GM21360 (cell line): Measurements from ENCODE around the gene CORIN.
"Not testable (repeated sequence)": the region's sequence is repeated elsewhere in the genome, so short reads cannot be mapped to it uniquely, and the experiment has no call there.

ENCODE experiments used
- ATAC-seq: cut with Tn5 transposase; IDR thresholded peaks from one replicate; pipeline ENCODE4 v1.9.1; 2021; ENCODE audit warnings: mild to moderate bottlenecking, moderate library complexity; ENCODE audit not compliant: unreplicated experiment

The CORIN gene

DNA sequence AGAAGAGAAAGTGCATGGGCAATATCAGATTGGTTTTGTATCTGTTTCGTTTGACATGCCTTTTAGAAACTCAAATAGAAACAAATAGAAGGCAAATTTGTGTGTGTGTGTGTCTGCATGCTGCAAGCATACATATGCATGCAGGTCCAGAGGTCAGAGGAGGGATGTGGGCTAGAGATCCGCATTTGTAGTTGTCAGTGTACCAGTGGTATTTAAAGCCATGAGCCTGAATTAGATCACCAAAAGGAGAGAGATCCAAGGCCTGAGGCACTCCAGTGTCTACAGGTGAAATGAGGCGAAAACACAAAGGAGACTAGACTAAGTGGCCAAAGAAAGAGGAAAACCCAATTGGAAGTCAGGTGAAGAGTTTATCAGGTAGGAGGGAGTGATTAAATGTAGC is 106.7 kb downstream of the CORIN start:
- no peak for ATAC-seq

DNA sequence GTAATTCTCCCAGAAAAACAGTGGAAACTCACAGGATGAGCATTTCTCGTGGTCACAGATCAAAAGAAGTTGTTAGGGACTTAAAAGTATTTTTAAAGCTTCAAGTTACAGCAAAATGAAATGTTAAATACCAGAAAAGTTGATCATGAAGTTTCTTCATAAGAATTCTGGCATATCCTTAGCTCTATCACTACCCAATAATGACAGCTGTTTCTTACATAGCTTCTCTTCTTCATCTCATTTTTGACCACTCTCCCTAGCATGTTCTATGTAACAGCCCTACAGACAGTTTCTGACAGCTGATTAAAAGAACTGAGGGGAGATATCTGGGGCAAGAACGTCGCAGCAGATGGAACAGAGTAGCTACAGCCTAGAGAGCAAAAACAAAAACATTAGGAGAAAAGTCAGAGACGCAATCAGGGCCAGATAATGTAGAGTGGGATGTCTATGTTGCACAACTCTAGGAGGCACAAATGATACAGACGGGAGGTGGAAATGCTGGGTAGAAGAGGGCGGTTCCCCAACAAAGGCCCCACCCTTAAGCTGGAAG is 108.7 kb downstream of the CORIN start:
- ATAC-seq, result no peak

DNA sequence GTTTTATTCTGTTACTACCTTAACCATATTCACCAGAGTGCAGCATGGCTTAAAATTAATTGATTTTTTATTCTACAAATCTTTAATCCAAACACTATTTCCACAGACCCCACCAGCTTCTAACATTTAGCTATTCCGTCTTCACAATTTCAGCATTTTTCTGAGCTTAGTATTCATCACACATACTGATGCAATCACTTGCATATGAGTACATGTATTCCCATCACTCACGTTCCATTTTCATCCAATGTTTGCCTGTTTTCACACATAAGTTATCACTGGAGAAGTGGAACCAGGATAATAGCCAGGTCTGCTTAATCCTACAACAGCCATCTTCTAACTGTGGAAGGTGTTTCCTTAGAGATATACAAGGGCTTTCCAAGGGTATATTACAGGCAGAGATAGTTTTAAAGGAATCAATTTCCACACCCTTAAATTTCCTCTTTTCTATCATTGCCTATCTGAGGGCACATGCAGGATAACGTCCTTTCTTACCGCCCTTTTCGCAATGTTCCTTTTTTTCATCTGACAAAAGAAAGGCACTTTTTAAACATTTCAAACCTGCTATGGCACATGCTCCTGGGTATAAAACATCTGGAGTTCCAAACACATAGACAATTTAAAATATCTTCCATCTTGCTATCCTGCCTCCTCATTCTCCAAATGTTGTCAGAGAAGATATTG is 115.8 kb downstream of the CORIN start:
- no peak for ATAC-seq

DNA sequence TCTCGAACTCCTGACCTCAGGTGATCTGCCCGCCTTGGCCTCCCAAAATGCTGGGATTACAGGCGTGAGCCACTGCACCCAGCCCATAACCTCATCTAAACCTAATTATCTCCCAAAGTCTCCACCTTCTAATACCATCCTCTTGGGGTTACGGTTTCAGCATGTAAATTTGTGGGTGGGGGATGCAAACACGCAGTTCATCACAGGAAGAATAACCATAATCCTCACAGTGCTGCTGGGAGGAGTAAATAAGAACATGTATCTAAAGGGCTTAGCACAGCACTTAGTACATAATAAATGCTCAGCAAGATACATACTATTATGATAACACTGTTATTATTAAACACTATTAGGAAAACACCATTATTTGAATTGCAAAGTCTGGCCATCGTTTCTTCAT is 116.4 kb downstream of the CORIN start:
- no peak for ATAC-seq

DNA sequence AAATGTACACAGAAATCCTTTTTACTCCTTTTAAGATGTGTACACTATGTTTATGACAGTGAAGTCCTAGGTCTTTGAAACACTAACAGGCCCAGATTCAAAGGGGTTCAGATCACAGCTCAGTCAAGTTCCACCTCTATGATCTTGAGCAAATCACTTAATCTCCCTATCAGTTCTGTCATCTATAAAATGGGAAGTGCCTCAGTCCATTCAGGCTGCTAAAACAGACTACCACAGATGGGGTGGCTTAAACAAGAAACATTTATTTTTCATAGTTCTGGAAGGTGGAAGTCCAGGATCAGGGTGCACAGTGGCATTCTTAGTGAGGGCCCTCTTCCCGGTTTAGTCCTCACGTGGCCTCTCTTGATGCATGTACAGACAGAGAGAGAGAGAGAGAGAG is 117.1 kb downstream of the CORIN start:
- no peak for ATAC-seq

DNA sequence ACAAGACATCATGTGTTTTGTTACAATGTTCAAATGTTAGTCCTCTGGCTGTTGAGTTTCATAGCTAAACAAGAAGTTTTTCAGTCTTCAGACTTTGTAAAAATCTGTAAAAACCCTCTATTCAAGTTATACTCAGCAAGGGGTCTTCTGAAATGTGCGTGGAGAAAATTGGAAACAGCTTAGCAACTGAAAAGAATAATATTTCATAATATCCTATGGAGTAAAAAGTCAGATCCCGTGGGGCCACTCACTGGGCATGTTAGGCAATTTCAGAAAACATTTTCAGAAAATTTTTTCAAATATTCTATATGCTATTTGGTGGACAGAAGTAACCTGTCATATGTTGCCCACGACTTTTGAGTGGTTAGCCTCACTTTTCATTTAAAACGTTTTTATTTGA is 118.3 kb downstream of the CORIN start:
- no peak for ATAC-seq

DNA sequence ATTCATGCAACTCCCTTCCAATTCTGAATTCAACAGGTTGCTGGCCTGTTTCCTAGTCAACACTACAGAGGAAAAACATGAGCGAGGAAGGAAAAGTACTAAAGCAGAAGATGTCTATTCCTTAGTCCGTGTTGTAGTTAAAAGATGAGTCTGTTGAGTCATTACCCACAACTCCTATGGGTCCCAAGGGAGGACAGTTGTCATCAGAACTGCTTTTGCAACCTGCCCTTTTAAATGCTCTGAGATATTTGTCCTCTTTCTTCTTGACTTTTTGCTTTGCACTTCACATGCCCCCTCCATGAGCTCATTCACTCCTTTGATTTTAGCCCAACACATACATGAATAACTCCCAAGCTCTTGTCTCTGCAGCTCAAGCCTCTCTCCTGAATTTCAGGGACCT is 119.2 kb downstream of the CORIN start:
- ATAC-seq, result no peak

DNA sequence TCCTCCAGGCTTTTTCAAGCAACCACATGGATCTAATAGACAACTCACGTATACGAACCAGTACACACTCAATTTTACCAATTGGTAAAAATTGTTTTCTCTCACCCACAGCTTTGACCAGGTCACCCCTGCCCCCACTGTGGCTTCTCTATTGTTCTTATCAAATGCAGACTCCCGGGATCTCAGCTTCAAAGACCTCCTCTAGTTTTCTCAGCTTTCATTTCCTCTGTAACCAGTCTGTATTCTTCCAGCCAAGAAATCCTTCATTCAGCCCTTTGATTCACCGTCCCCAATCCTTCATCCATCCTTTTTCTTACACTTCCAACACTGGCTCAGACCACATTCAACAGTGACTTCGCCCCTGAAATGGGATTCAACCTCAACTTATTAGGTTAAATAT is 120.7 kb downstream of the CORIN start:
- no peak for ATAC-seq

DNA sequence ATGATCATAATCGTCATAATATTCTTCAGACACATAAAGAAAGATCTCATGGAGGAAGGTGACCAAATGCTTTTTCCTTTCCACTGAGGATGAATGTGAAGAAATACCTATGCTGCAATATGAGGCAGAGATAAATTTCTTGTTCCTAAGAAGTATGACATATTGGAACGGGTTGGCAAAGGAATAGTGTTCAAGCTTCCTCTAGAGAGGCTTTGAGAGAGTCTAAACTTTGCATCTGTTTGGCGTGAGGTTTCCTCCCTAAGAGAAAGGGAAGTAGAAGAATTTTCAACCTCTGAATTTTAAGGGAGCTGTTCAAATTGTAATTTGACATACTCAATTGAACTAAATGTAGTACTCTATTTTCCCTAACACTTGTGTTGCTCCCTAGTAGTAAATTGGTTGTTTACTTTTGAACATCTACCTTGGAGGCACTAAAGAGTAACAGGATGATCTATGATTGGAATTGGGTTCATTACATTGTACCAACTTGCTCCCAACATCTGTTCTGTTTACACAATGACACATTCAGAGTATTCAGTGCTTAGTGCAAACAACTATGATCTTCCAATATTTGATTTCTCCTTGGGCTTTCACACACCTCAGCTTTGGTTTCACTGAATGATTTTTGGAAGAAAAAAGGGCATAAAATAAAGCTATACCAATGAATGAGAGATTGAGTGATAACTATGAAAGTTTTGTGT is 122.0 kb downstream of the CORIN start:
- ATAC-seq, result no peak

DNA sequence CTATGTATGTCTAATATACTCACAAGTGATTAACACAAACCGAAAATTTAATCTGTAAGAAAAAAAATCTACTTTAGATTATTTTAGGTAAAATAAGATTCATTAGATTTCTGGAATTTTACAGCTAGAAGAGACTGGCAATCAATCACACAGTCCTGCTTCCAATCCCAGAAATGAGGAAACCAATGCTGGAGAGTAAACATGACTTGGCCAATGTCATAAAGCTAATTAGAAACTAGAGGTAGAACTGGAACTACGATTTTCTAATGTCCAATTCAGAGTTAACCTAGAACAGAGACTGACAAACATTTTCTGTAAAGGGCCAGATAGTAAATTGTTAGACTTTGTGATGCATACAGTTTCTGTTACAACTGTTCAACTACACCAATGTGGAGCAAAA is 123.6 kb downstream of the CORIN start:
- no peak for ATAC-seq

DNA sequence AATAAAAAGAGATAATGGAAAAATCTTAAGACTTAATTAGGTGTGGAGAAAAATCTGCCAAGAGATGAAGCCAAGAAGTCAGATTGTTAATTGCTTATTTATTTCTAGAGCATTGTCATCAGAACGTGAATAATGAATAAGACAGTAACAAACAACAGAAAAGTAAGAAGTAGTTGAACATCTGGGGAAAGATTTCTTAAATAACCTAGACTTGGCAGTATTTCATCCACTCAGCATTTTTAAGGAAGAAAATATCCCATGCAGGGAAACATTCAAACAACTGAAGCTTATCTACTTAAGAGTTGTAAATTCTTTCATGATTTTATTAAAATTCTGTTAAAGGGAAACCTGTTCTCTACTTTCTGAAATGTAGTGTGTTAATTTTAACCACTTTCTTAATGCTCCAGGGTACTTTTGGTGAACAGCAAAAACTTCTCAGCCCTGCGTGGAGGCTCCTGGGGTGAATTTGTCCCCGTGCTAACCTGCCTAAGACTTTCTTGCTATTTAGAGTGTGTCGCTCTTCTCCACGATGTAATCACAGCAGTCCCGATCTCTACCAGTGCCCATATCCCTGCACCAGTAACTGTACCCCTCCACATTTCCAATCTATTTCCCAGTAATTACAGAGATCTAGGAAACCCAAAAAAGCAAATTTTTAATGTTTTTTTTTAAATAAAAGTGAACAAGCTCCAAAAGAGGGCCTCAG is 124.6 kb downstream of the CORIN start:
- ATAC-seq, result no peak

DNA sequence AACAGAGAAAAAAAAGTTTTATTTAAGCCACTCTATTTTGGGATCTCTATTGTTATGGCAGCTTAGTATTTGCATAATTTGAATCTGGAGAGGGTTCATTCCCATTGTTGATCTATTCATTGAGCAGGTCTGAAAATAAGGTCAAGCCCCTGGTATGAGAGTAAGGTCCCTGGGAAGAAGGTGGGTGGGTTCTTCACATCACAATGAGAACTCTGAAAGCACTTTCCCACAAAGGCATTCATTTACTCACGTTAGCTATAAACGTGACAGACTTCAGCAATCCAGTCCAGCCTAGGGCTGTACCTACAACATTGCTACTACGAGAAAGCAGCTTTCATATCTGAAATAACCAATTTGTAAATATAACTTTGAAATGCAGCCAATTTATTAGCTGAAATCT is 126.2 kb downstream of the CORIN start:
- no peak for ATAC-seq

DNA sequence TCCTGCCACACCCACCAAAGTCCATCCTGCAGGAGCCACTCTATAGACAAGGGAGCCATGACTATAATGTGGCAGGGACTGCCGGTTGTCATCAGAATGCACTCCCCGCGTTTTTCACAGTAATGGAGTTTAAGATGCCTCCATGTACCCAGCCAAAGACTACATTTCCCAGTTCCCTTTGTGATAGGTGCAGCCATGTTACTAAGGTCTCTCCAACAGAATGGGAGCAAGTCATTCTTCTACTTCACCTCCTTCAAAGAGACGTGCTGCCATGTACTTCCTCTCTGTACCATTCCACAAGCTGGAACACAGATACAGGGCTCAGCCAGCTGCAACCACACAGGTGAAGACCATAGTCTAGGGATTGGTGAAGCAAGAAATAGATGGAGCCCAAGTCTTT is 126.7 kb downstream of the CORIN start:
- ATAC-seq, result no peak

DNA sequence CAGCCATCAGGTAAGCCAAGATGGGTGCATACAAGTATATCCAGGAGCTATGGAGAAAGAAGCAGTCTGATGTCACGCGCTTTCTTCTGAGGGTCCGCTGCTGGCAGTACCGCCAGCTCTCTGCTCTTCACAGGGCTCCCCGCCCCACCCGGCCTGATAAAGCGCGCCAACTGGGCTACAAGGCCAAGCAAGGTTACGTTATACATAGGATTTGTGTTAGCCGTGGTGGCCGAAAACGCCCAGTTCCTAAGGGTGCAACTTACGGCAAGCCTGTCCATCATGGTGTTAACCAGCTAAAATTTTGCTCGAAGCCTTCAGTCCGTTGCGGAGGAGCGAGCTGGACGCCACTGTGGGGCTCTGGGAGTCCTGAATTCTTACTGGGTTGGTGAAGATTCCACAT is 131.5 kb downstream of the CORIN start:
- not testable (repeated sequence) for ATAC-seq

DNA sequence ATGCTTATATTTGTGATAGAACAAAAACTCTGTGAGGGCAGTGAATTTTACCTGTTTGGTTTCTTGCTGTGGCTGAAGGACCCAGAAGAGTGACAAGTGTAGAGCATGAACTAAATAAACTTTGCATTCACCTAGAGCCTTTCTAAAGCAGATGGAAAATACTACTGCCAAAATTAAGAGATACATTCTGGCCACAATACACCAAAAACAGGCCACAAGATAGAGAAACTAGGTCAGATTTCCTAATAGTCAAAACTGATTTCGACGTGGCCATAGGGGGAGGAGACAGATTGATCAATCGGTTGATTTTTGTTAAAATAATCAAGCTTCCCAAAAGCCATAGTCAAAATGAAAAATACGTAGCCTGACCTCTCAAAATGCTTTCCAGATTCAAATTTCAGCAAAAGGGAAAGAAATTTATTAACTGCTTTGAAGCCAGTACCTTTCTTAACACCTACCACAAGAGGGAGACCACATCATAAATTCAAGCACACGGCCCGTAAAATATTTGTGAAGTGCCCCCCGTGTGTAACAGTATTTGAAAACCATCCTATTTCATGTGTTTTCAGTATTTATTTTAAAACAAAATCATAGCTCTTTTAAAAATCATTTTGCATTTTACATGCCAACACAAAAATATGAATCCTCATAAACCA is 132.4 kb downstream of the CORIN start:
- ATAC-seq, result no peak

DNA sequence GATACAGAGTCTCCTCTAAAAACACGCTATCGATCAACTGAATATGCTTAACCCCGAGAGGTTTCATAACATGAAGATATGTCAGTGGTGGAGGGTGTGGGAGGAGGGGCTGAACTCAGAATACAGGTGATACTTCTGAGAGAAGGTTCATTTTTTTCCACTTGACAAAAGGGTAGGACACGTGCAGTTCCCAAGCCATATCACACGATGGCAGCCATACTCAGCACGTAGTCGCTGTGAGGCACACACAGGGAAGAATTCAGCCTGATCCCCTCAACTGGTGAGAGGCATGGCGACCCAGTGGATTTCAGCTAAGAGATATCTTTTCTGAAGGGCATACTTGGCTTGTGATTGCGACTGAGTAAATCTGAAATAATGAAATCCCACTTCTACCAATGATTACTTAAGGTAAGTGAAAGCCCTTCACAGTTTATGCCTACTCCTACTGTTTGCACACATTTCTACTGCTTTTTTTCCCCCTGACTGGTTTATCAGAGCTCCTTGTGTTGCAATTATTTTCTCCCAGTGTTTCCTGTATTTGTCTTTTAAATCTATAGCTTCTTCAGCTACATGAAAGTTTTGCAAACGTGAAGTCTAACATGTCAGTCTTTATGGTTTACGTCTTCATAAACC is 133.1 kb downstream of the CORIN start:
- ATAC-seq, result peak; percentile 73

DNA sequence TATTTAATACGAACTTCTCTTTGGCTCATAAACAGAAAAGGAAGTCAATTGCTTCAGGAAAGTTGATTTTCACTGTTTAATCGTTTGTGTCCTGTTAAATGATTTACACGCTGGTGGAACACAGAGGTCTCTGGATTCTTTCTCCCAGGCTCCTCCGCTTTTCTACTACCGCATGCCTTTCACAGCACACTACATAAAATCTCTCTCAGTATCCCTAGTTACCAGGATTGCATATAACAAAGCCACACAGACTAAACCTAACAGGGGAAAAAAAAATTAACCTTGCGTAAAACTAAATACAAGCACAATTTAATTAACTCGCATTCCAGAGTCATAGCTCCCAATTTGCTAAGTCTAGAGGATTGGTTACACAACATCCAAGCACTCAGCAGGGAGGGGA is 133.9 kb downstream of the CORIN start:
- no peak for ATAC-seq

DNA sequence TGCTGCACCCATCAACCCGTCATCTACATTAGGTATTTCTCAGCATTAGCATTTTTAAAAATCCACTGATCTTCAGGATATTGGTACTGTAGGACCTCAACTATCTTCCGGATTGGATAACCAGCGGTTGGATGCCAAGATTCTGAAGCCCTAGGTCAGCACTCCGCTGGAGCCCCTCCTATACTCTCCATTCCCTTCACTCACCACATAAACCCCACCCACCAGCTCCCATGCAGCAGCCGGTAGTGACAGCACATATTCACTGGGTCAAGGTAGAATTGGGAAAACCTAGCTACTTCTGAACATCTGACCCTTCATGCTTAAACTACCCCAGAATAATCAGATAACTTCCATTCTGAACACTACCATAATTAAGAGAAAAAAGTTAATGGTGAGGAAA is 134.9 kb downstream of the CORIN start:
- ATAC-seq, result no peak

DNA sequence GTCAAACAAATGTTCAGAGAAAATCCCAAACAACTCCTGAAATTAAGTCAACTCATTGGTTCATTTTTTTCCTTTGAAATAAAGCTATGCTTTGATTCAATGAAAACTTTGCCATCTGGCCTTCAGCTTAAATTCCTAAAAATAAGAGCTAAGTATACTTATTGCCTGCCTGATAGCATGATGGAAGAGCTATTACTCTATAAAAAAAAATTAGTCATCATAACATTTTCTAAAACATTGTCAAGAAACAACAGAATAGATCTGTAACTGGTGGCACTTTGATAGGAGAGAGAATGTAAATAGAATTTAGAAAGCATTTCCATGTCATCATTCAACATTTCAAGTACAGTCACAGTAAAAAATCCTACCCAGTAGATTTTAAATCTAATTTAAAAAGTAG is 136.6 kb downstream of the CORIN start:
- no peak for ATAC-seq

DNA sequence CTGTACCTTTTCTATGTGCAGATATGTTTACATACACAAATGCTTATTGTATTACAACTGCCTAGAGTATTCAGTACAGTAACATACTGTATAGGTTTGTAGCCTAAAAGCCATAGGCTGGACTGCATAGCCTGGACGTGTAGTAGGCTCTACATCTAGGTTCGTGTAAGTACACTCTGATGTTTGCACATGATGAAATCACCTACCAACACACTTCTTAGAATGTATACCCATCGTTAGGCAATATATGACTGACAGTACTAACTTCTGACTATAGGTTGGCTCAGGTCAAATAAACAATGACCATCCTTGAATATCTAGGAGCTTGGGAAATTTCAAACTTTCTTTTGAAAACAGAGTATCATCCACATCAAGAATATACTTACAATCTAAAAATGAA is 139.0 kb downstream of the CORIN start:
- no peak for ATAC-seq

DNA sequence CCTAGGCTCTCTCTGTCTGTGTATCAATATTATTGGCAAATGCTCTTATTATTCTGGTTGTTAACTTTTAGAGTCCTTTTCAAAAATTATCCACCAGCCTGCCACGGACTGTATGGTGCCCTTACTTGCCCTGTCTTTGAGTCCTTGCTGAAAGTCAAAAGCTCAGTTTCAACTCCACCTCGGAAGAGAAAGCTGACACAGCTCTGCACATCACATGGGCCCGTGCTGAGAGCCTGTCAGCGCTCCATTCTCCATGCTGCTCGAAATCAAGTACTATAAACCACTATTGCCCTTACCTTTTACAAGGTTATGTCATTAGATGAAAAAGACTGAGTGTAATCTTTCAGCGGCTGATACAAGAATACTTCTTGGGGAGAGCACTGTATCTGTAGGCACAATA is 141.0 kb downstream of the CORIN start:
- ATAC-seq, result no peak
